Left colon (tissue), 2 donors: ENCODE data around the gene TTYH3. TPM values are rescaled to one million over a fixed set of nuclear protein-coding genes. Genes with fewer than 3 reads are reported as not detected.

Experiments used
- ATAC-seq: fragments of 200-7000 bp; cut with Tn5 transposase; one replicate; pipeline ENCODE4 v1.9.1; 2020; ENCODE audit warnings: mild to moderate bottlenecking, moderate library complexity
- DNase-seq, 2 donors: peaks; one replicate each; pipeline ENCODE4 v3.0.0-alpha.2; 2020
- intact Hi-C, 2 donors: fragments of 100-400 bp; cut with DNase I in 1 of 2; cut with micrococcal nuclease in 1 of 2; formaldehyde crosslinking; loops; one replicate each; pipeline versions ENCODE4 v1.11.2 to v1.14.0; 2022; cut with DNase I, micrococcal nuclease
- total RNA-seq, 2 donors: library from RNA; stranded (reverse); fragmentation: NEBNext Ultra II Directional; extraction: Animal tissue kit (Norgen Biotek cat#: 25700); gene quantifications; one replicate each; pipeline ENCODE4 v1.2.1, GENCODE V29; 2021
- donor health status: DM: no; HTN: no; CAD: no.
- donor health status: DM: yes; HTN: yes; CAD: no.

TTYH3 gene
- total RNA-seq, 2 donors from 2014 or later, result 31.3 to 51.0 TPM

DNA sequence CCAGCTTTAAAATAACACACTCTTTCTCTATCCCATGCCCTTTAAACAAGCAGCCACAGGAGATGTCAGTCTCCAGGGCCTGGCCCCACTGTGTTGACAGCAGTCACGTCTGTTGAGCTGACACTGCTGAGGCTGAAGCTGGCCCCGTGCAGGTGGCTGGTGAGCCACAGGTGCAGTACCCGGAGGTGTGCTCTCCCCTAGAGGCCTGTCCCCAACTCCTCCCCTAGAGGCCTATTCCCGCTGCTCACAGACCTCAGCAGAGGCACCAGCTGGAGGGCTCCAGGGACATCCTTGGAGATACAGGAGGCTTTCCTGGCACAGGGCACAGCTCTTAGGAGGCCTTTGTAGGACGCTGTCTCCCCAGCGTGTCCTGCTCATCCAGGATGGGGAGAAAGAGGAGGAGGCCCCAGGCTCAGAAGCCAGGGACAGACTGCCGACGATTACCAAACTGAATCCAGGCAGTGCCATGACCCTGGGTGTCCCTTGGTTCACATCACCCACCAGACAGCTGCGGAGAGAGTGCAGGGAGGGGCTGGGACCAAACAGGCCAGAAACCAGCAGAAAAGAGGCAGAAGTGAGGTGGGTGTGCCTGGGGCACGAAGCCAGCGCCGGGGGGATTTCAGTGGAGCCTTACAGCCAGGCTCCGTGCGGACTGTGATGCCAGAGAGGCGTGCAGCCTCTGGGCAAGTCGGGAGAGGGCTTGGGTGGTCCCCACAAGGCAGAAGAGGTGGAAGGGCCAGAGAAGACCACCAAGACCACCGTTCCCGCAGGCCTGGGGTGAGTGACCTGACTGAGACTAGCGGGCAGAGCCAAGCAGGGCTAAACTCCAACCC lies 18.5 kb upstream of the TTYH3 start:
- no peak for ATAC-seq
- intact Hi-C loops, result no loop called here
- DNase-seq, result no peak

DNA sequence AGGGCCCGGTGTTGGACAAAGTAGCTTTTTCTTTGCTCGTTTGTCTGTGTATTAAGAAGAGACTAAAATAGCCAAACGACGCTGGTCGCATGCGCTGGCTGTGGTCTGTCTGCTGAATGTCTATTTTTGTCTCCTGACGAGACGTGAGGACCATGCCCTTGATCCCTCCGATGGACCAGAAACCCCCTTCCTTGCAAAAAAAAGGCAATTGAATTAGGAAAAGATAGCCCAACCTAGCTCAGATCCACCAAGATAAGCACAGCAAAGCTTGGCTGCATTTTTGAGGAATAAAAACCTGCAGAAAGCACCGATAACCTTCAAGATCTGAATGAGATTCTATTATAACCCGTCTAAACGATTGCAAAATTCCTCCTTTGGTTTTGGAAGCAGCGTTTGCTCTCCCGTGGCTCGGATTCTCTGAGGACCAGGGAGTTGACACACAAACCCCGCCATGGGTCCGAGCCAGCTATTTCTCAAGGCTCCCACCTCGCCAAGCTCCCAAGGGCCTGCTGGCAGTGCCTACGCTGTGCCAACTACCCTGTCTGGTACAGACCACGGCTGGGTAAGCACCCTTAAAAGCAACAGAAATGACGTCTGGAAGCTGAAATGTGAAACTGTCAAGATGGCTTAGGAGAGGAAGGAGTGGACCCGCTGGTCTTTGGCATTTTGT lies 17.7 kb upstream of the TTYH3 start:
- DNase-seq (no peak), ATAC-seq (no peak)
- intact Hi-C loops, result no loop called here

DNA sequence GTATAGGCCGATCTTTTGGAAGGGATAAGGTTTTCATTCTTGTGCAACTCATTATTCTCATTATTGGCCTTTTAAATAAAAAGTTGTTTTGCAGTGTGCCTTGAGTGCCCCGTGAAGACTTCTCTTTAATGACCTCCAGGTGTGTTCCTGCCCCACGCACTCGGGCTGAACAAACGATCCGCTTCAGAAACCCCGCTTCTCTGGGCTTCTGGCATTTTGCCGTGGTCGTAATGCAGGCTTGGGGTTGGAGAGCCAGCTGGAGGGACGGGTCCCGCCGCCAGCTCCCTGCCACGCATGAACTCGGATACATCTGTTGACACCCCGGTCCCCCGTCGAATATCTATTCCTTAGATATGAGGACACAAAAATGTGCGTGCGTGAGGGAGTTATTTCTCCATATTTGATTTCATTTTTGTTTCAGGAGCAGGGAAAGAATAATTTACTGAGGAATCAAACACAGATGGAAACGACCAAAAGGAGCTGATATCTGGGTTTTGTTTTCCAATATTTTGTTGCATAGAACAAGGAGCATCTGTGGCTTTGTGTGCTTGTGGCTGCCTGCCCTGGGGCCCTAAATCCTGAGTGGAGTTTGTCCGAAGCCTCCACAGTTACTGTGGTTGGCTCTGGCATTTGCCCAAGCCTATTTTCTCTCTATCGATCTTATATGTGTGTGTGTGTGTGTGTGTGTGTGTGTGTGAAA lies 17.0 kb upstream of the TTYH3 start:
- intact Hi-C loops, result no loop called here
- DNase-seq, result no peak
- ATAC-seq, result no peak

DNA sequence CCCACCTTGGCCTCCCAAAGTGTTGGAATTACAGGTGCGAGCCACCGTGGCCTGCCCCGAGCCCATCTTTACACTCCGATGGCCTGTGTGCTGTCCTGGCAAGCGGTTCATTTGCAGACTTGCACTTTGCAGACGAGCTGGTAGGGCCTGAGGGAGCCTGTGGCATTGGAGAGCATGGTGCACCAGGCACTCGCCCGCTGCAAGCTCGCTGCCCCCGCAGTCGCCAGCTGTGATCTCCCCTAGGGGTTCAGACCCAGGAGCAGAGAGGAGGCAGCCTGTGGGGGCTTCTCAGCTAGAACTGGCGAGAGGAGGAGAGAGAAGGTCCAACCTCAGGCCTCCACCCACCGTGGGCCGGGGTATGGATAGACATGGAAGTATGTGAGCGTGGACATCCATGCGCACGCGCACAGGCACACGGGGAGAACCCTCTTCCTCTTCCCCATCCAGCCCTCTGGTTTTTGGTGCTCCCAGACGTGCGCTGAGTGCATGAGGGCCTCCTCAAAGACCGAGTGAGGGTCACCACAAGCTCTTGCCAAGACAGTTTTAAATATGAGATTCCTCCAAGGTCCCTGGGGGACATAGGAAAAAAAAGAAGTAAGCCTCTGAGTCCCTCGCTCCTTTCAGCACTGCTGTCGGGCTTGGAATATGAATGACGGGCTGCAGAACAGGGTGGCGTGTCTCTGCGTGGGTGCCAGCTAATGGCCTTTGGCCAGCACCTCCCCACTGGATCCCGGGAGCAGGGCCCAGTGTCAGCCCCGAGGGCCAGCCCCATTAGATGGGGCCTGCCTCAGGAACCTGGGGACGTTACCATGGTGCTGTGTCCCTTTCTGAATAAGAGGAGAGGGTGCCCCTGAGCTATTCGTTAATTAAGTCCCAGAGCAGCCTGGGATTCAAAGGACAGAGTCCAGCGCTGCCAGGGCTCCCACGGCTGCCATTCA lies 15.1 kb upstream of the TTYH3 start:
- ATAC-seq (peak; percentile 5), DNase-seq (no peak)
- intact Hi-C loops, result no loop called here

DNA sequence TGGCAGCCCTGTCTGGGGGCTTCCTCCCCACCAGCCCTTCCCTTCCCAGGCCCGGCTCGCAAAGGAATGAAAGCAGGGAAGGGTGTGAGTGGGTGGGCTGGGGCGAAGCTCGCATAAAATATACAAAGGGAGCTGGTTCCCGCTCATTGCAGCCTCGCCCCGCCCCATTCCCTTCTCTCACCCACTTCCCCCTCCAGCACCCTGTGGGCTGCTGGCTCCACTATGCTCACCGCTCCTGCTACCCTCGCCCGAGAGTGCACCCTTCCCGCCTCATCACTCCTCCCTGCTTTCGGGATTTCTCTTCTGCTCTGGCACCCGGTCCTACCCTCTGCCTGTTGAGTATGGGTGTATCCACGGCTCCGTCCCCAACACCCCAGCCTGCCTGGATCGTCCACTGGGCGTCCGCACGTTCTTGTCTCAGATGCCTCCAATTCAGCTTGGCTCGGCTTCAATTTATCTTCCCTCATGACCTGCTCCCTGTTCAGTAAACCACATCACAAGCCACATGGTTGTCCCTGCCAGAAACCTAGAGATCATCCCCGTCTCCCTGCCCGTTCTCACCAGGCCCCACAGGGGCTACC lies 14.4 kb upstream of the TTYH3 start:
- peak; percentile 12 for ATAC-seq

DNA sequence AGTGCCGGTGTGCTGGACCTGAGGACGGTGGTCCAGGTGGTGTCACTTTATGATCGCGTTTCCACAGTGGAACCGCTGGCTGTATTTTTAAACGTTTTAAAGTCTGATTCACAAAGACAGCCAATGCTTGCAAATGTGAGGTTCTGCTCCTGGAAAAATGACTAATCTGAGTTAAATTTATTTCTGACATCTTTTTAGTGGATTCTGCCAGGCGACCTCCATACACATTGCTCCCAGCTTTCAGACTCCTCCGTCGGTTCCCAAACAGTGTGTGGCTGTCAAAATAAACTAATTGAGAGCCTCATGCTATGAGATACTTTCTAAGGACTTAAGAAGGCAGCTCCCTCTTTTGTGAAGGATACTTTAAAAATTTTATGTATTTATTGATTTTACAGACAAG lies 12.7 kb upstream of the TTYH3 start:
- intact Hi-C loops, result no loop called here
- DNase-seq (no peak), ATAC-seq (no peak)

More for the DNA sequence above, 14.4 kb upstream of the TTYH3 start:
- no peak for DNase-seq
- intact Hi-C loops, result no loop called here

DNA sequence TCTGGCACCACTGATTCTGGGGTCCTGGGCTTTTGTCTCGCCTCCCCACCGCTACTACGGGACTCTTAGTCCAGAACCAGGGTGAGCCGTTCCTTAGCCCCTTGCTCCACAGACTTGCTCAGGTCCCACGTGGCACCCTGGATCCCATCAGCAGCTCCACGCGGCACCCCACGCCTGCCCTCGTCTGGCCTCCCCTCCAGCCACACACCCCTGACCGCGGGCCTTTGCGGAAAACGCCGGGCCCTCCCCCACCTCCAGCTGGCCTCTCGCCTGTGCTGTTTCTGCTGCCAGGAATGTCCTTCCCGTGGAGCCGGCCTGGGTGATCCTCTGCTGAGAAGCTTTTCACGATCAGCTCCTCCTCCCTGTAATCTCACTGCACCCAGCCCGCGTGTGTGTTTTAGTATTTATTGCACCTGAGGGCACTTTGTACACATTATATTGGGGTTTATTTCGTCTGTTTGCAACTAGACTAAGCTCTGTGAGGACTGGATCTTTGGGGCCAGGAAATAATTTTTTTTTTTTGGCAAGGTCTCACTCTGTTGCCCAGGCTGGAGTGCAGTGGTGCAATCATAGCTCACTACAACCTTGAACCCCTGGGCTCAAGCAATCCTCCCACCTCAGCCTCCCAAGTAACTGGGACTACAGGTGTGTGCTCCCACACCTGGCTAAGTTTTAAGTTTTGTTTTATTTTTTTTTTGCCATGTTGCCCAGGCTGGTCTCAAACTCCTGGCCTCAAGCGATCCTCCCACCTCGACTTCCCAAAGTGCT lies 10.5 kb upstream of the TTYH3 start:
- ATAC-seq, result peak; percentile 45
- DNase-seq, result peak in 1 of 2 donors; percentile 55
- intact Hi-C loops, result no loop called here

DNA sequence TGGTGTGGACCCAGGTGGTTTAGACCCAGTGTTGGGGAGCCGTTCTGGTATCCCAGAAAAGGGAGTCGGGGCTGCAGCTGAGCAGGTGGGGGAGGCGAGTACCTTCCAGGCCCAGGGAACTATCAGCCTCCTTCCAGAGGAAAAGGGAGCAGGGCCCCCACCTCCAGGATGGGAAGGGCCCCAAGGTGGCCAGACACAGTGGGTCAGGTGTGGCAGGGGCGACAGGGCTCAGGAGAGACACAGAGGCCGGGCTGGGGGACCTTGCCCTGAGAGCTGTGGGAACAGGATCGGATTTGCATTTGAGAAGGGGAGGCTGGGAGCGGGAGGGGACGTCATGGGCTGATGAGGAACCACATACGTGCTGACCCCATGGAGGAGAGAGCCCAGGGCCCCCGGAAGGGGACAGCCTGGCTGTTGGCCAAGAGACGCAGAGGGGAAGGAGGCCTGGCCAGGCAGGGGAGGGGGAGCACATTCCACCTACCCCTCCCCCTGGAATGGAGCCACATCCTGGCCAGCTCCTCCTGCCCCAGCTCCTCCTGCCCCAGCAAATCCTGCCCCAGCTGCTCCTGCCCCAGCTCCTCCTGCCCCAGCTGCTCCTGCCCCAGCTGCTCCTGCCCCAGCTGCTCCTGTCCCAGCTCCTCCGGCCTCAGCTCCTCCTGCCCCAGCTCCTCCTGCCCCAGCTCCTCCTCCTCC lies 9.7 kb upstream of the TTYH3 start:
- ATAC-seq (no peak), DNase-seq (no peak)
- intact Hi-C loops, result no loop called here

DNA sequence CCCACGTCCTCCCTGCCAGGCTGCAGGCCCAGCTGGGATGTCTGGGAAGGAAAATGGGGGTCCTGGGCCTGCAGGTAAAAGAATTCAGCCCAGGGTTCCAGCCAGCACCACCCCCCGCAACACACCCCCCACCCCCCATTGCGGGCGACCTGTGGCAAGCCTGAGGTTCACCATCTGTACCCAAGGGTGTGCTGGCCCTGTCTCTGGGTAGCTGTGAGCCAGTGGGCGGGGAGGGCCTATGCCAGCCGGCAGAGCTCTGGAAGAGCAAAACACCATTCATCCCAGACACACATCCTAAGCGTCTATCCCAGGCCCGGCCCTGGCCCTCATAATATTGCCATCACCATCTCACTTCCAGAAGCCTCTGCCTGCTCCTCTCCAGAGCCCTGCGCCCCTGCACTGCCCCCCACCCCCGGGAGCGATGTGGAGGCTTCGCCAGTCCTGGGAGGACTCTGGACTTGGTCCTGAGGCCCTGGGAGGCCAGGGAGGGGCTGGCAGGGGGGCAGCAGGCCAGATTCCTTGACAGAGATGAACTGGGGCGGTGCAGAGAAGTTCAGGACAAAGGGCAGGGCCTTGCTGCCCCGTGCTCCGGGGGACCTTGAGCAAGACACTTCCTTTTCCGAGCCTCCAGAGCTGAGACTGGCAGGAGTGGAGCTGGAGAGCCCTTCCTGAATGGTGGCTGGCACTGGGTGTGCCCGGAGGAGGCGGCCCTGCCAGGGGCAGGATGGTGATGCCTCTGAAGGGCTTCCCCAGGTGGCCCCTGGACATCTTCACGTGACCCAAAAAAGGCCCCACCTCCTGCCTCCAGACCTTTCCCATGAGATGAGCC lies 8.7 kb upstream of the TTYH3 start:
- DNase-seq (peak; percentile 56 to 81), ATAC-seq (peak; percentile 88)
- intact Hi-C loops, result no loop called here

DNA sequence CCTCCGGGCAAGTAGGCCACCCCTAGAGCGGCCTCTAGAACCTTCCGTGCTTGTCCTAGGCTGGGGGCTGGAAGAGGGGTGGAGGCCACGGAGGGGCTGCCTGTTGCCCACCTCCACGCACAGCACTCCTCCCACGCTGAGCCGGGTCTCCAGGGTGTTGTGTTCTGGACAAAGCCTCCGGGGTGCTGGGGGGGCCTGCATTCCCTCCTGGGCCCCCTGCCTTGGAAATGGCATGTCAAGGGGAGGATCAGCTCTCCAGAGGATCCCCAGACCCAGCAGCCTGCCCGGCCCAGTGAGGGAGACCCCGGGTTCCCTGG lies 8.1 kb upstream of the TTYH3 start:
- no peak for DNase-seq

DNA sequence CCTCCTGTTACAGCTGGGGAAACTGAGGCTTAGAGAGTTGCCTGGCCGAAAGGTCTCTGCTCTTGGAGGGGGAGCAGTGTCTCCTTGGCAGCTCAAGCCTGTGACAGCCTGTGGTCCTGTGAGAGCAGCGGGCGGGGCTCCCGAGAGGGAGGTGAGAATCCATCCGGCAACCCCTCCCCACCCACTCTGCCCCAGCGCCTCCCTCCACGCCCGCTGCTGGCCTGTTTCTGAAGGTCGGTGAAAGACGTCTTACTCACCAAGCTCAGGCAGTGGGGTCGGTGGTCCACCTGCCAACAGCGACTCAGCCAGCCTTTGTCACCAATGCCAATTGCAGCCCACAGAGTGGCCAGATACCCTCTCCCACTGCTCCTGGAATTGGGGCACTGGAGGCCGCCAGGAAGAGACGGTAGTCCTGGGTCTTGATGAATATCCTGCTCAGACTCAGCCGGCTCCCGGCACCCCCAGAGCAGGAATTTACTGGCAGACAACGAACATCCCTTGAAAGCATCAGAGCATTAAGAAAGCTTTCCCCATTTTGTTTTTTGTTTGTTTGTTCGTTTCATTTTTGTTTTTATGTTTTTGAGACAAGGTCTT lies 7.4 kb upstream of the TTYH3 start:
- DNase-seq (no peak), ATAC-seq (no peak)
- intact Hi-C loops, result no loop called here

More for the DNA sequence above, 8.1 kb upstream of the TTYH3 start:
- no peak for ATAC-seq
- intact Hi-C loops, result no loop called here

DNA sequence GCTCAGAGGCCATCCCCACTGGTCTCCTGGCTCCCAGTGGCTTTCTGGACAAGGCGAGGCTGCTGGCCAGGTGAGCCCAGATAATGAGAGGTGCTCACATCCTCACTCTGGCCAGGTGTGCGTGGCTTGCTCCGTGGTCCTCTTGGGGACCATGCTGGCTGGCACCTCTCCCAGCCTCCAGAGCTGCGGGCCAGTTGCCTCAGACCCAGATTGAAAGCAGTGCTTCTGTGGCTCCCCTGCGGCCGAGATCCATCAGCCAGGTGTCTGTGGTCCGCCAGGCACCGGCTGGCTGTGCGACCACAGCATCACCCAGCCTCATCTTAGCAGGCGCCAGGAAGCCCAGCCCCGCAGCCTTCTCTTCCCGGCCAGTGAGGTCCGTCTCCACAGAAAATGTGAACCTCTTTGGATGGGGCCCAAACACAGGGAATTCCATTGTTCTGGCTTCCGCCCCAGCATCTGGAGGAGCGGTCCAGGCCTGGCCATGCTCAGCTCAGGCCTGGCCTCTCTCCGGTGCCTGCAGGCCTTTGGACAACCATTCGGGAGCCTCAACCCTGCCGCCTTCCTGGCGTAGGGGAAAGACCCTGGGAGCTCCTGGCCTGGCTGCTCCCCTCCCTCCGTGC lies 5.2 kb upstream of the TTYH3 start:
- intact Hi-C loops, result no loop called here
- no peak for ATAC-seq
- no peak for DNase-seq

DNA sequence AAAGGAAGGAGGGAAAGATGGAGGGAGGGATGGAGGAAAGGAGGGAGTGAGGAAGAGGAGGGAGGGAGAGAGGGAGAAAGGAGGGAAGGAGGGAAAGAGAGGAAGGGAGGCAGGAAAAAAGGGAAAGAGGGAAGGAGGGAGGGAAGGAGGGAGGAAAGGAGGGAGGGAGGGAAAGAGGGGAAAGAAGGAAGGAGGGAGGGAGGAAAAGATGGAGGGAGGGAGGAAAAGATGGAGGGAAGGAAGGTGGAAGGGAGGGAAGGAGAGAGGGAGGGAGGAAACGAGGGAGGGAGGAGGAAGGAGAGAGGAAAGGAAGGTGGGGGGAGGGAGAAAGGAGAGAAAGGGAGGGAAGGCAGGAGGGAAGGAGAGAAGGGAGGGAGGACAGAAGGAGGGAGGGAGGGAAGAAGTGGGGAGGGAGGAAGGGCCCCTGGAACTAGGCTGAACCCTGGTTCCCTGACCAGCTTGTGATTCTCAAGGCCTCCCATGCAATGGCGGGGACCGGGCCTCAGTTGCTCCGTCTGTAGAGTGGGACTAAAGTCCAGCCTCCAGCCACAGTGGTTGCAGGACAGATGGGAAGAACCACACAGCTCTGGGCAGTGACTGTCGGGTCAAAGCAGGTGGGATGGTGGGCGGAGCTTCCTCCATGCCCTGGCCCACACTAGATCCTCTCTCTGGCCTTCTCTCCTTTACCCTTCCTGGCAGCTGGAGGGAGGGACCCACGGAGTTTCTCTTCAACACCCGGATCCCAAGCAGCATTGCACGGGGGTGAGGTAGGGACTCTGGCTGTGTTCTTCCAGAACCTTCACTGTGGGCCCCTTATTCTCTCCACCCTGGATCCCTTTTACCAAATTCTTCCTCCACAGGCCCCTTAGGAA lies 4.3 kb upstream of the TTYH3 start:
- DNase-seq (no peak), ATAC-seq (no peak)
- intact Hi-C loops, result no loop called here

DNA sequence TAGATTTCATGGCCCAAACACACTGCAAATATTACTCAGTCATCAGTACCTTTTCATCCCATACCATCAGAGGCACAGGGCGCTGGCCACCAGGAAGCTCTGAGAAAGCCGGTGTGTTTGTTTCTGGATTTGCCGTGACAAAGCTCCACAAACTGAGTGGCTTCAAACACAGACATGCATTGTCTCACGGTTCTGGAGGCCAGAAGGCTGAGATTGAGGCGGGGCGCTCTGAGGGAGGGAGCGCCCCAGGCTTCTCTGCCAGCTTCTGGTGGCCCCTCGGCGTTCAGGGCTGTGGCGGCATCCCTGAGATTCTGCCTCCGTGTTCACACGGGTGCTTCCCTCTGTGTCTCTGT lies 3.7 kb upstream of the TTYH3 start:
- no peak for ATAC-seq
- DNase-seq, result no peak
- intact Hi-C loops, result no loop called here

DNA sequence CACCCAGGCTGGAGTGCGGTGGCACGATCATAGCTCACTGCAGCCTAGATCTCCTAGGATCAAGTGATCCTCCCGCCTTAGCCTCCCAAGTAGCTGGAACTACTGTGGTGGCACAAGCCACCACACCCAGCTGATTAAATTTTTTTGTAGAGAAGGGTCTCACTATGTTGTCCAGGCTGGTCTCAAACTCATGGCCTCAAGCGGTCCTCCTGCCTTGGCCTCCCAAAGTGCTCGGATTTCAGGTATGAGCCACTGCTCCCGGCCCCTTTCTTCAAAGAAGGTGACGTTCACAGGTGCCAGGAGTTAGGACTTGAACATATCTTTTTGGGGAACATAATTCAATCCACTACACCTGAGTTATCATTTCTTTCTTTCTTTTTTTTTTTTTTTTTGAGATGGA lies 2.9 kb upstream of the TTYH3 start:
- DNase-seq (no peak), ATAC-seq (no peak)
- intact Hi-C loops, result no loop called here
